ENCODE measurements around the gene LRRC36.

Gene LRRC36

GRCh38 chr16:67311607-67312488 is 14.8 kb upstream of the LRRC36 start (continued):
- TF ChIP-seq ZNF610 (tag by site-specific recombination; IDR thresholded peaks at IDR 0.05; ENCODE audit: borderline replicate concordance) (no peak), ZNF585B (tag by site-specific recombination; IDR thresholded peaks at IDR 0.05) (no peak), ZBTB21 (tag by site-specific recombination; IDR thresholded peaks at IDR 0.05) (peak; percentile 98), ZNF792 (tag by site-specific recombination; IDR thresholded peaks at IDR 0.05) (peak; percentile 45), ZFP41 (tag by site-specific recombination; IDR thresholded peaks at IDR 0.05; ENCODE audit: borderline replicate concordance) (no peak), AEBP2 (tag by site-specific recombination; IDR thresholded peaks at IDR 0.05; ENCODE audit: borderline replicate concordance) (no peak), ZNF488 (tag by site-specific recombination; IDR thresholded peaks at IDR 0.05) (no peak), ZBTB6 (tag by site-specific recombination; IDR thresholded peaks at IDR 0.05) (no peak), ZNF354C (tag by site-specific recombination; IDR thresholded peaks at IDR 0.05; ENCODE audit: borderline replicate concordance, low read depth) (no peak), ZFP3 (tag by site-specific recombination; IDR thresholded peaks at IDR 0.05; ENCODE audit: low read depth) (no peak), ZNF639 (tag by site-specific recombination; IDR thresholded peaks at IDR 0.05) (peak; percentile 78), ZNF280C (tag by site-specific recombination; IDR thresholded peaks at IDR 0.05) (no peak), ZSCAN16 (tag by site-specific recombination; IDR thresholded peaks at IDR 0.05) (no peak), ZNF658 (tag by site-specific recombination; IDR thresholded peaks at IDR 0.05) (no peak), ZNF514 (tag by site-specific recombination; IDR thresholded peaks at IDR 0.05) (no peak), ZNF660 (tag by site-specific recombination; IDR thresholded peaks at IDR 0.05) (peak; percentile 82; the same call in 1 of the 2 replicates), SCRT2 (tag by site-specific recombination; IDR thresholded peaks at IDR 0.05) (no peak), SCRT1 (tag by site-specific recombination; IDR thresholded peaks at IDR 0.05; ENCODE audit: borderline replicate concordance) (no peak), ZFHX2 (tag by site-specific recombination; conservative IDR thresholded peaks at IDR 0.05) (peak; percentile 79), ZBTB8A (tag by site-specific recombination; IDR thresholded peaks at IDR 0.05) (no peak), ZNF530 (tag by site-specific recombination; IDR thresholded peaks at IDR 0.05; ENCODE audit: low read depth) (no peak), HOXC10 (CRISPR knock-in tag; IDR thresholded peaks at IDR 0.05) (no peak), ZNF362 (tag by site-specific recombination; IDR thresholded peaks at IDR 0.05) (peak; percentile 47; the same call in 1 of the 2 replicates), ZSCAN18 (tag by site-specific recombination; IDR thresholded peaks at IDR 0.05) (no peak), ZIC2 (tag by site-specific recombination; IDR thresholded peaks at IDR 0.05) (no peak), ZNF623 (tag by site-specific recombination; IDR thresholded peaks at IDR 0.05) (no peak; the same call in 1 of the 2 replicates), ZNF664 (tag by site-specific recombination; IDR thresholded peaks at IDR 0.05) (no peak), ZNF701 (tag by site-specific recombination; IDR thresholded peaks at IDR 0.05) (no peak), KLF7 (tag by site-specific recombination; IDR thresholded peaks at IDR 0.05; ENCODE audit: borderline replicate concordance) (no peak), KLF1 (tag by site-specific recombination; IDR thresholded peaks at IDR 0.05) (no peak), ZNF350 (tag by site-specific recombination; IDR thresholded peaks at IDR 0.05) (no peak)
